ENCODE measurements around the gene ADGRG3.
"Not testable (repeated sequence)": the region's sequence is repeated elsewhere in the genome, so short reads cannot be mapped to it uniquely, and the experiment has no call there.

The ADGRG3 gene

GRCh38 chr16:57697896-57698537, 29.9 kb downstream of the ADGRG3 start:
- no peak for DNase-seq

GRCh38 chr16:57698812-57699405, 30.8 kb downstream of the ADGRG3 start:
- DNase-seq = no peak

GRCh38 chr16:57699481-57699880, 31.4 kb downstream of the ADGRG3 start:
- no peak for DNase-seq

GRCh38 chr16:57699899-57700298, 31.8 kb downstream of the ADGRG3 start:
- DNase-seq = no peak

GRCh38 chr16:57700781-57701551, 32.9 kb downstream of the ADGRG3 start:
- DNase-seq = no peak

GRCh38 chr16:57701759-57702371, 33.8 kb downstream of the ADGRG3 start:
- no peak for DNase-seq

- DNase-seq = no peak
Observed at GRCh38 chr16:57703416-57704010, 35.4 kb downstream of the ADGRG3 start.

GRCh38 chr16:57704011-57704904, 36.2 kb downstream of the ADGRG3 start:
- DNase-seq = no peak

- DNase-seq = no peak
Observed at GRCh38 chr16:57704905-57705852, 37.1 kb downstream of the ADGRG3 start.

- DNase-seq = no peak
Observed at GRCh38 chr16:57706717-57707116, 38.6 kb downstream of the ADGRG3 start.

- no peak for DNase-seq
Observed at GRCh38 chr16:57707331-57707730, 39.2 kb downstream of the ADGRG3 start.

GRCh38 chr16:57708168-57708567, 40.1 kb downstream of the ADGRG3 start:
- DNase-seq = no peak

- DNase-seq = no peak
Observed at GRCh38 chr16:57709663-57710062, 41.6 kb downstream of the ADGRG3 start.

- DNase-seq = no peak
Observed at GRCh38 chr16:57711346-57711745, 43.2 kb downstream of the ADGRG3 start.

- DNase-seq = no peak
Observed at GRCh38 chr16:57711993-57712392, 43.9 kb downstream of the ADGRG3 start.

GRCh38 chr16:57712569-57712968, 44.5 kb downstream of the ADGRG3 start:
- not testable (repeated sequence) for DNase-seq

GRCh38 chr16:57713596-57713995, 45.5 kb downstream of the ADGRG3 start:
- no peak for DNase-seq

- no peak for DNase-seq
Observed at GRCh38 chr16:57714047-57714446, 45.9 kb downstream of the ADGRG3 start.

GRCh38 chr16:57720142-57720575, 52.1 kb downstream of the ADGRG3 start:
- peak; percentile 25 for DNase-seq

GRCh38 chr16:57721356-57722209, 53.5 kb downstream of the ADGRG3 start:
- DNase-seq = no peak

Data from NCI-H226 (cell line).